Smooth muscle cell of the brain vasculature (primary cell): ENCODE data around the gene SPOCK1.

Source experiments
- DNase-seq: peaks from one replicate; pipeline ENCODE4 v3.0.0-alpha.2; 2012; ENCODE audit warnings: low read depth, low spot score

SPOCK1 gene

GRCh38 chr5:137118629-137119028, 380.5 kb downstream of the SPOCK1 start:
- DNase-seq = no peak

- DNase-seq = no peak
Observed at GRCh38 chr5:137115152-137115551, 384.0 kb downstream of the SPOCK1 start.

- no peak for DNase-seq
Observed at GRCh38 chr5:137114529-137114928, 384.6 kb downstream of the SPOCK1 start.

- DNase-seq = no peak
Observed at GRCh38 chr5:137113939-137114338, 385.2 kb downstream of the SPOCK1 start.

GRCh38 chr5:137113161-137113560, 386.0 kb downstream of the SPOCK1 start:
- DNase-seq = no peak

GRCh38 chr5:137105351-137106035, 393.6 kb downstream of the SPOCK1 start:
- DNase-seq = no peak

- no peak for DNase-seq
Observed at GRCh38 chr5:137101544-137101943, 397.6 kb downstream of the SPOCK1 start.

GRCh38 chr5:137099651-137100050, 399.5 kb downstream of the SPOCK1 start:
- no peak for DNase-seq

GRCh38 chr5:137098663-137099062, 400.5 kb downstream of the SPOCK1 start:
- DNase-seq = no peak

- no peak for DNase-seq
Observed at GRCh38 chr5:137098238-137098637, 400.9 kb downstream of the SPOCK1 start.

- DNase-seq = no peak
Observed at GRCh38 chr5:137097203-137097602, 401.9 kb downstream of the SPOCK1 start.

- no peak for DNase-seq
Observed at GRCh38 chr5:137096149-137097103, 402.7 kb downstream of the SPOCK1 start.

- no peak for DNase-seq
Observed at GRCh38 chr5:137095597-137095996, 403.5 kb downstream of the SPOCK1 start.

GRCh38 chr5:137092831-137093230, 406.3 kb downstream of the SPOCK1 start:
- DNase-seq = no peak

- no peak for DNase-seq
Observed at GRCh38 chr5:137091472-137091871, 407.7 kb downstream of the SPOCK1 start.

- DNase-seq = no peak
Observed at GRCh38 chr5:137090721-137091120, 408.4 kb downstream of the SPOCK1 start.

GRCh38 chr5:137090151-137090550, 409.0 kb downstream of the SPOCK1 start:
- DNase-seq = no peak

GRCh38 chr5:137088175-137088574, 411.0 kb downstream of the SPOCK1 start:
- DNase-seq = no peak

GRCh38 chr5:137086342-137086741, 412.8 kb downstream of the SPOCK1 start:
- no peak for DNase-seq

- DNase-seq = no peak
Observed at GRCh38 chr5:137085206-137085605, 413.9 kb downstream of the SPOCK1 start.

GRCh38 chr5:137084016-137084415, 415.1 kb downstream of the SPOCK1 start:
- DNase-seq = no peak

GRCh38 chr5:137082951-137083350, 416.2 kb downstream of the SPOCK1 start:
- no peak for DNase-seq

GRCh38 chr5:137078171-137078665, 420.9 kb downstream of the SPOCK1 start:
- DNase-seq = no peak
